Tibial nerve (tissue), 4 donors: ENCODE measurements around the gene CATSPERZ. TPM values are rescaled to one million over a fixed set of nuclear protein-coding genes. Genes with fewer than 3 reads are reported as not detected.

ENCODE experiments used
- DNase-seq, 2 donors: peaks; one replicate each; pipeline ENCODE4 v3.0.0-alpha.2; 2019; ENCODE audit warnings: low spot score in 2 of 2
- H3K27ac ChIP-seq, 4 donors: fragments of 200-600 bp; sonication (generic) in 3 of 4; one replicate each; pipeline ENCODE4 v1.5.1; 2017 to 2019; ENCODE audit warnings: mild to moderate bottlenecking in 1 of 4
- H3K27me3 ChIP-seq, 2 donors: fragments of 200-600 bp; sonication (generic) in 1 of 2; one replicate each; pipeline versions ENCODE4 v1.5.1 to v1.6.0; 2017 to 2019
- H3K36me3 ChIP-seq, 3 donors: fragments of 200-600 bp; sonication (generic); one replicate each; pipeline ENCODE4 v1.5.1; 2018 to 2019
- H3K4me1 ChIP-seq, 4 donors: fragments of 200-600 bp; sonication (generic) in 3 of 4; one replicate each; pipeline ENCODE4 v1.5.1; 2017 to 2019
- H3K4me3 ChIP-seq, 4 donors: fragments of 200-600 bp; sonication (generic) in 3 of 4; one replicate each; pipeline ENCODE4 v1.5.1; 2017 to 2019; ENCODE audit warnings: mild to moderate bottlenecking in 1 of 4, moderate library complexity in 1 of 4
- H3K9me3 ChIP-seq, 4 donors: fragments of 200-600 bp; sonication (generic) in 3 of 4; one replicate each; pipeline ENCODE4 v1.5.1; 2017 to 2019
- CTCF ChIP-seq, 5 experiments: fragments of 200-600 bp in 3 of 5; fragments of 450-650 bp in 2 of 5; sonication (generic) in 3 of 5; IDR thresholded peaks; one replicate each; pipeline ENCODE4 v1.5.1; 2016 to 2019; ENCODE audit warnings: antibody characterized with exemption in 5 of 5, mild to moderate bottlenecking in 3 of 5, moderate library complexity in 2 of 5
- EP300 ChIP-seq, 2 donors: sonication (generic); formaldehyde crosslinking; IDR thresholded peaks; one replicate each; pipeline ENCODE4 v1.6.1; 2017; ENCODE audit warnings: antibody characterized with exemption in 2 of 2, mild to moderate bottlenecking in 1 of 2
- POLR2A ChIP-seq, 2 donors: fragments of 450-650 bp; IDR thresholded peaks; one replicate each; pipeline ENCODE4 v1.6.1; 2017; ENCODE audit warnings: antibody characterized with exemption in 2 of 2, mild to moderate bottlenecking in 2 of 2, moderate library complexity in 2 of 2
- WGBS, 2 donors: methylation state at CpG; one replicate each; pipeline ENCODE4 v1.1.5; 2018; 5-methylcytosine and 5-hydroxymethylcytosine counted together
- total RNA-seq, 4 donors: library from RNA; depleted of rRNA; stranded (reverse); fragments of >200 nt; gene quantifications; one replicate each; pipeline ENCODE4 v1.1.0, GENCODE V29; 2016

CATSPERZ gene
- total RNA-seq, 4 donors from 2014 or later = not detected

GRCh38 chr11:64269540-64270220, 30.5 kb upstream of the CATSPERZ start:
- Histone ChIP-seq H3K4me1 (peaks cover 0 to 38% (median 25%) of the 10 kb centered on the region in 4 donors), H3K27ac (peak overlapping the region; percentile 92 to 97 (median 95)), H3K4me3 (peak overlapping the region; percentile 71 to 98 (median 90)), H3K27me3 (no peaks in the 10 kb centered on the region), H3K36me3 (peaks cover 0 to 27% (median 0%) of the 10 kb centered on the region in 3 donors), H3K9me3 (no peaks in the 10 kb centered on the region)
- 0 to 1% methylated on average over 18 to 34 of the region's 58 CpGs for WGBS, 2 donors
- peak; percentile 91 to 97 for DNase-seq
- peak; percentile 93 to 97 for TF ChIP-seq EP300 (IDR thresholded peaks at IDR 0.05)
- TF ChIP-seq POLR2A (IDR thresholded peaks at IDR 0.05) = no peak
- TF ChIP-seq CTCF (IDR thresholded peaks at IDR 0.05) = peak in 3 of 5 experiments; percentile 19 to 47 (median 34)

- Histone ChIP-seq H3K36me3 (peaks cover 0 to 43% (median 0%) of the 10 kb centered on the region in 3 donors), H3K27ac (no peak overlapping the region), H3K27me3 (no peaks in the 10 kb centered on the region), H3K9me3 (no peaks in the 10 kb centered on the region), H3K4me1 (peaks cover 0 to 21% (median 4%) of the 10 kb centered on the region in 4 donors), H3K4me3 (no peak overlapping the region)
- TF ChIP-seq CTCF (IDR thresholded peaks at IDR 0.05) (no peak), EP300 (IDR thresholded peaks at IDR 0.05) (no peak), POLR2A (IDR thresholded peaks at IDR 0.05) (no peak)
- no peak for DNase-seq
- 81 to 89% methylated on average over 12 to 15 of the region's 15 CpGs for WGBS, 2 donors
Measured at GRCh38 chr11:64275031-64275800, 24.9 kb upstream of the CATSPERZ start.

GRCh38 chr11:64275841-64276240, 24.3 kb upstream of the CATSPERZ start:
- Histone ChIP-seq H3K9me3 (no peaks in the 10 kb centered on the region), H3K4me1 (peaks cover 0 to 21% (median 4%) of the 10 kb centered on the region in 4 donors), H3K27ac (no peak overlapping the region), H3K27me3 (no peaks in the 10 kb centered on the region), H3K36me3 (peaks cover 0 to 46% (median 0%) of the 10 kb centered on the region in 3 donors), H3K4me3 (no peak overlapping the region)
- WGBS, 2 donors = 89 to 100% methylated on average over 2 of the region's 2 CpGs
- TF ChIP-seq EP300 (IDR thresholded peaks at IDR 0.05) = no peak
- no peak for DNase-seq

- WGBS, 2 donors = 70 to 73% methylated on average over 16 to 17 of the region's 17 CpGs
Measured at GRCh38 chr11:64276653-64277431, 23.3 kb upstream of the CATSPERZ start.

More at GRCh38 chr11:64276653-64277431, 23.3 kb upstream of the CATSPERZ start:
- Histone ChIP-seq H3K27me3 (no peaks in the 10 kb centered on the region), H3K36me3 (peaks cover 0 to 55% (median 0%) of the 10 kb centered on the region in 3 donors), H3K9me3 (no peaks in the 10 kb centered on the region), H3K4me1 (peaks cover 0 to 17% (median 2%) of the 10 kb centered on the region in 4 donors), H3K4me3 (no peak overlapping the region), H3K27ac (peak overlapping the region in 1 of 4 donors; percentile 10)
- TF ChIP-seq POLR2A (IDR thresholded peaks at IDR 0.05) = no peak
- no peak for TF ChIP-seq CTCF (IDR thresholded peaks at IDR 0.05)
- no peak for TF ChIP-seq EP300 (IDR thresholded peaks at IDR 0.05)
- DNase-seq = no peak
